Measurements from ENCODE around the gene SNCB.

The SNCB gene

DNA sequence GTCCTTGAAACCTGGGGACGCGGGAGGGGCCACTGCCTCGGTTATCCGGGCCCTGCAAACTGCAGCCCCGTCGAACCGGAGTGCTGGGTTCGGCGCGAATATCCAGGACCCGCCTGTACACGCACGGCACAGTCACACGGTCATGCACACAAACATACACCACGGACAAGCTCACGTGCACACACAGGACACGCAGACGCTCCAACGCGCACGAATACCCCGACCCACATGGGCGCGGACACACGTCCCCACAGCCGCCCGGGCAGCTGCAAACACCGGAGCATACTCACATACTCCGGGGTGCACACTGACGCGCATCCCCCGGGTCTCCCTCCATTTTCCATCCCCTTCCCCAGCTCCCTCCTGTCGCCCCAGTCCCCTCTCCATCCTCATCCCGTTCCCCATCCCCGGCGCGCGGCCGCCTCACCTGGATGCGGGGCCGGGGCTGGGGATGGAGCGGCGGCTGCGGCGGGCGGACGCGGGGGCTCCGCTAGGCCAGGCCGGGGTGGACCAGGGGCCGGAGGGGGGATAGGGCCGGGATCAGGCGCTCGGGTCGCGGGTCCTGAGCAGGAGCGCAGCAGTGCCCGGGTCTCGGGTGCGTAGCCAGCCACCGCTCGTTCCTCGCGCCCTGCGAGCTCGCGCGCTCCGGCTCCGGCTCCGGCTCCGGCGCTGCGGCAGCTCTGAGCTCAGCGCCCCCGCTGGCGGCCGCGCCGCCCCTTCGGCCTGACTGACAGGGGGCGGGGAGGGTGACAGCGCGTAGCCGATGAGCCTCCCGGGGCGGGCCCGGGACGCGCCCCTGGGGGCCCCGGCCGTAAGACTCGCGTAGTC is at the start of gene SNCB, which contains the start of gene EIF4E1B:
SNCB (minus strand) TSS at position 682 of the 828 bp plus-strand sequence. CDS start 880 bp downstream, outside the sequence.
EIF4E1B (plus strand) TSS at position 823 of the 828 bp plus-strand sequence. CDS start 12,113 bp downstream, outside the sequence.
- TF ChIP-seq, protein P1, sequence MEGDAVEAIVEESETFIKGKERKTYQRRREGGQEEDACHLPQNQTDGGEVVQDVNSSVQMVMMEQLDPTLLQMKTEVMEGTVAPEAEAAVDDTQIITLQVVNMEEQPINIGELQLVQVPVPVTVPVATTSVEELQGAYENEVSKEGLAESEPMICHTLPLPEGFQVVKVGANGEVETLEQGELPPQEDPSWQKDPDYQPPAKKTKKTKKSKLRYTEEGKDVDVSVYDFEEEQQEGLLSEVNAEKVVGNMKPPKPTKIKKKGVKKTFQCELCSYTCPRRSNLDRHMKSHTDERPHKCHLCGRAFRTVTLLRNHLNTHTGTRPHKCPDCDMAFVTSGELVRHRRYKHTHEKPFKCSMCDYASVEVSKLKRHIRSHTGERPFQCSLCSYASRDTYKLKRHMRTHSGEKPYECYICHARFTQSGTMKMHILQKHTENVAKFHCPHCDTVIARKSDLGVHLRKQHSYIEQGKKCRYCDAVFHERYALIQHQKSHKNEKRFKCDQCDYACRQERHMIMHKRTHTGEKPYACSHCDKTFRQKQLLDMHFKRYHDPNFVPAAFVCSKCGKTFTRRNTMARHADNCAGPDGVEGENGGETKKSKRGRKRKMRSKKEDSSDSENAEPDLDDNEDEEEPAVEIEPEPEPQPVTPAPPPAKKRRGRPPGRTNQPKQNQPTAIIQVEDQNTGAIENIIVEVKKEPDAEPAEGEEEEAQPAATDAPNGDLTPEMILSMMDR (IDR thresholded peaks at IDR 0.05; ENCODE audit: insufficient read depth, low read depth, low read length, missing control alignments): no peak
- DNase-seq (ENCODE audit: low read depth): peak; percentile 32
- H3K4me3 ChIP-seq (ENCODE audit: low read depth, low read length): no peak within 1 kb of the TSS

DNA sequence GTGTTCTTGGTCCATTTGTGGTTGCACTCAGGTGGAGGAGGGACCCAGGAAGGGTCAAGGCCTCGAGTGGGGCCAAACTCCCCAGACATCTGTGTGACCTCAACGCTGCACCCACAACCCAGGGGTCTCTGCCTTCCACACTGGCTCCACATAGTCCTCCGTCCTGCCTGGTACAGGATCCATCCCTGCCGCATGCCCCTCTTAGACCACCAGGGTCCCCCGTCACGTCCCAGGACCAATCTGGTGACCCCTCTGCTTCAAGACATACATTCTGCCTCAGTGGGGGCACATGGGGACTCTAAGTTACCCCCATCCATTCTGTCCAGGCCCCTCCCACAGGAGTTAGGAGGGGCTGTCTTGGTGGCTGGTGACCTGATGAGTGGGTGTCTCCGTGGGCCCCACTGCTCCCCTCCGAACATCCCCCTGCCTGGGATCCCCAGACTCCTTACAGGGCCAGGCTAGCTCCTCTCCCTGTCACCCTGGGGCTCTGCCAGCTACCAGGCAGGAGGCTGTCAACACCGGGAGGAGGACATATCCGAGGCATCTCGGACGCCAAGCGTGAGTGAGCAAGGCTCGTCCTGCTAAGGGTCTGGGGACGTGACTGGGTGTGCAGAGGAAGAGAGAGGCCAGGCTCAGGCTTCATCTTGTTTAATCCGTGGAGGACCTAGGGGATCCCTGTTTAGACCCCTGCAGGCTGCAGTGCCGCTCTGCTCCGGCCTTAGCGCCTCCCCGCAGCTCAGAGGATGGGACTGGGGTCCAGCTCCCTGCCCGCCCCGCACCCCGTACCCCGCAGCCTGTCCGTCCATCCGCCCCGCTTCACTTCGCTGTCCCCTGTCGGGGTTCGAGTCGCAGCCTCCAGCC is 49.3 kb upstream of the SNCB start:
- DNase-seq (ENCODE audit: low read depth): no peak
- TF ChIP-seq, protein P1 (IDR thresholded peaks at IDR 0.05; ENCODE audit: insufficient read depth, low read depth, low read length, missing control alignments): no peak
- no peak overlapping the region for H3K4me3 ChIP-seq (ENCODE audit: low read depth, low read length)

DNA sequence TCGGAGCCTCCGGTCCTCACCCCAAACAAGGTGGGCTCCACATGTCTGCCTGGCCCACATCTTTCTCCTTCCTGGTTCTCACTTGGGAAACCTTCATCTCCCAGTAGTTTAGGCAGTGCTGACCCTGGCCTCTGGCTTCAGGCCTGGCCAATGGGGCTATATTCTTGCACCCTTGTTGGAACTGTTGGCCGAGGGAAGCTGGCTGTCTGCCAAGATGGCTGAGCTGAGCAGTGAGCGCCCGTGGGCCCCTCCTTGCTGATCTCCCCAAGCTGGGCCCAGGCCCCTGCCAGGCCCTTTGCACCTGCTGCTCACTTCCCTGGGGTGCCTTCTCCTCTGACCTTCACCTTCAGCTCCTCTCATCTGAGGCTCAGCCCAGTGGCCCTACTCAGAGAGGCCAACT is 48.2 kb upstream of the SNCB start:
- no peak for DNase-seq (ENCODE audit: low read depth)
- TF ChIP-seq, protein P1 (IDR thresholded peaks at IDR 0.05; ENCODE audit: insufficient read depth, low read depth, low read length, missing control alignments): no peak
- H3K4me3 ChIP-seq (ENCODE audit: low read depth, low read length): no peak overlapping the region

DNA sequence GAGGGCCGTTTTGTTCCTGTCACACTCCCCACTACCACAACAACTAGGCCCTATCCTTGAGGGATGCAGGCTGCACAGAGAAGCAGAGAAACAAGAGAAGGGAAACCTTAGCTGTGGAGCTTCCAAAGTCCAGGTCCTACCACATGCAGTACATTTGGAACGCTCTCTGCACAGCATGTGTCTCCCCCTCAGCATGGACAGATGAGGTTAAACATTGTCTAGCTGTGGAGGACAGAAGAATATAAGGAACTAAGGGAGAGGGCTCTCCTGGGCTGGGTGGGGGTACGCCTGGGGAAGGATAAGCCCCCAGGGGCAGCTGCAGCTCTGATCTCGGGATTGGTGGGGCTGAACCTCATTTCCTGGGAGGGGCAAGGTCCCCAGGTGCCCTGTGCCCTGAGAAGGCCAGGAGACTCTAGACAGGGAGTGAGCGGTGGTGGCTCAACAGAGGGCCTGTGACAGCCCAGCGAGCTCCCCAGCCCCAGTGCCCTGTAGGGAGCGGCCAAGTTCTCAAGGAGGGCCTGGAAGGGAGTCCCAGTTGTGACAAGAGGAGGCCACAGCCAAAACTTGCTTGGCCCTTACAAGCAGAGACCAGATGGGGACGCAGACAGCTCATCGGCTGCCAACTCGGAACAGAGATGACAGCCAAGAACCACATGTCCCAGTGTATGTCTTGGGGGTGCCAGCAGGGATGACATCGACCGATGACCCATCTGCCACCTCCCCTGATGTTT is 47.0 kb upstream of the SNCB start:
- TF ChIP-seq, protein P1 (IDR thresholded peaks at IDR 0.05; ENCODE audit: insufficient read depth, low read depth, low read length, missing control alignments): no peak
- no peak overlapping the region for H3K4me3 ChIP-seq (ENCODE audit: low read depth, low read length)
- DNase-seq (ENCODE audit: low read depth): no peak

DNA sequence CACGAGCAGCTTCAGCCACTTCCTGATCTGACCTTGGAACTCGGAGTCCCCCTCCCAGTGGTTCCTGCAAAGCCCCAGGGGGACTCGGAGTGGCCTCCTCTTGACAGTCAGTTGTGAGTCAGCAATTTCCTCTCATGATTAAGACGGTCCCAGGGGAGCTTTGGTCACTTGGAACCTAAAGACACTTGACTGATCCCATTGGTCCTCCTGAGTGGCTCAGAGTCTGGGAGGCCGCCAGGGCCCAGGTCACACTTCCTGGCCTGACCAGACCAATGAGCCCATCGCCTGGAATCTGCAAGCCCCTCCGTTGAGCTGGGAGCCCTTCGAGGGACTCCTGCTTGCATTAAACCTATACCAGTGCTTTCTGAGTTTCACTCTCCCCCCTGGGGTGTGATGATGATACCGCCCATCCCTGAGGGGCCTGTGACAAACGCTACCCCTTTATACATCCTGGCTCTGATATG is 46.1 kb upstream of the SNCB start:
- peak; percentile 84 for DNase-seq (ENCODE audit: low read depth)
- TF ChIP-seq, protein P1 (IDR thresholded peaks at IDR 0.05; ENCODE audit: insufficient read depth, low read depth, low read length, missing control alignments): no peak
- no peak overlapping the region for H3K4me3 ChIP-seq (ENCODE audit: low read depth, low read length)

DNA sequence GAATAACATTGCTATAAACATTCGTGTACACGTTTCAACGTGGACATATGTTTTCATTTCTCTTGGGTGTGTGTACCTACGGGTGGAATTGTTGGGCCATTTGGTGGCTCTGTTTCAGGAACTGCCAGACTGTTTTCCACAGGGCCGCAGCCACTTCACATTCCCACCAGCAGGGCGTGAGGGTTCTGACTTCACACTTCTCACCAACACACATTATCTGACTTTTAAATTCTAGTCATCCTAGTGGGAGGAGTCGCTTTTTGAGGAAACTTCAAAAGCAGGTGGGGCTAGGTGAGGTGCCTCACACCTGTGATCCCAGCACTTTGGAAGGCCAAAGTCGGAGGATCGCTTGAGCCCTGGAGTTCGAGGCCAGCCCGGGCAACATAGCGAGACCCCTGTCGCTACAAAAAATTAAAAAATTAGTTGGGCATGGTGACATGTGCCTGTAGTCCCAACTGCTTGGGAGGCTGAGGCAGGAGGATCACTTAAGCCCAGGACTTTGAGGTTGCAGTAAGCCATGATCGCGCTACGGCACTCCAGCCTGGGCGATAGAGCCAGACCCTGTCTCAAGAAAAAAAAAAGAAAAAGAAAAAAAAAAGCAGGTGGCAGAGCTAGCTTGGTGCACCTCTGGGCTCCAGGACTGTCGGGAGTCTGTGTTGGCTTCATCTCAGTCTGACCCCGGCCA is 45.5 kb upstream of the SNCB start:
- no peak overlapping the region for H3K4me3 ChIP-seq (ENCODE audit: low read depth, low read length)
- TF ChIP-seq, protein P1 (IDR thresholded peaks at IDR 0.05; ENCODE audit: insufficient read depth, low read depth, low read length, missing control alignments): no peak
- DNase-seq (ENCODE audit: low read depth): no peak

All from GM12865 (cell line).